NCI-H345 treated with DMSO at 0.1 percent for 48 hours (cell line): ENCODE measurements around the gene MARCHF6.
"Not testable (repeated sequence)": the region's sequence is repeated elsewhere in the genome, so short reads cannot be mapped to it uniquely, and the experiment has no call there.

ENCODE experiments used
- DNase-seq: peaks from one replicate; lab custom pipeline; 2025; ENCODE audit not compliant: unreplicated experiment; lab: John Stamatoyannopoulos, UW

The MARCHF6 gene, protein sequence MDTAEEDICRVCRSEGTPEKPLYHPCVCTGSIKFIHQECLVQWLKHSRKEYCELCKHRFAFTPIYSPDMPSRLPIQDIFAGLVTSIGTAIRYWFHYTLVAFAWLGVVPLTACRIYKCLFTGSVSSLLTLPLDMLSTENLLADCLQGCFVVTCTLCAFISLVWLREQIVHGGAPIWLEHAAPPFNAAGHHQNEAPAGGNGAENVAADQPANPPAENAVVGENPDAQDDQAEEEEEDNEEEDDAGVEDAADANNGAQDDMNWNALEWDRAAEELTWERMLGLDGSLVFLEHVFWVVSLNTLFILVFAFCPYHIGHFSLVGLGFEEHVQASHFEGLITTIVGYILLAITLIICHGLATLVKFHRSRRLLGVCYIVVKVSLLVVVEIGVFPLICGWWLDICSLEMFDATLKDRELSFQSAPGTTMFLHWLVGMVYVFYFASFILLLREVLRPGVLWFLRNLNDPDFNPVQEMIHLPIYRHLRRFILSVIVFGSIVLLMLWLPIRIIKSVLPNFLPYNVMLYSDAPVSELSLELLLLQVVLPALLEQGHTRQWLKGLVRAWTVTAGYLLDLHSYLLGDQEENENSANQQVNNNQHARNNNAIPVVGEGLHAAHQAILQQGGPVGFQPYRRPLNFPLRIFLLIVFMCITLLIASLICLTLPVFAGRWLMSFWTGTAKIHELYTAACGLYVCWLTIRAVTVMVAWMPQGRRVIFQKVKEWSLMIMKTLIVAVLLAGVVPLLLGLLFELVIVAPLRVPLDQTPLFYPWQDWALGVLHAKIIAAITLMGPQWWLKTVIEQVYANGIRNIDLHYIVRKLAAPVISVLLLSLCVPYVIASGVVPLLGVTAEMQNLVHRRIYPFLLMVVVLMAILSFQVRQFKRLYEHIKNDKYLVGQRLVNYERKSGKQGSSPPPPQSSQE

GRCh38 chr5:10353241-10354047 is at the start of gene MARCHF6:
TSS of gene MARCHF6 (plus strand) at chr5:10353695. CDS start at chr5:10353899, 204 bp downstream.
- DNase-seq, result peak; percentile 87

DNA sequence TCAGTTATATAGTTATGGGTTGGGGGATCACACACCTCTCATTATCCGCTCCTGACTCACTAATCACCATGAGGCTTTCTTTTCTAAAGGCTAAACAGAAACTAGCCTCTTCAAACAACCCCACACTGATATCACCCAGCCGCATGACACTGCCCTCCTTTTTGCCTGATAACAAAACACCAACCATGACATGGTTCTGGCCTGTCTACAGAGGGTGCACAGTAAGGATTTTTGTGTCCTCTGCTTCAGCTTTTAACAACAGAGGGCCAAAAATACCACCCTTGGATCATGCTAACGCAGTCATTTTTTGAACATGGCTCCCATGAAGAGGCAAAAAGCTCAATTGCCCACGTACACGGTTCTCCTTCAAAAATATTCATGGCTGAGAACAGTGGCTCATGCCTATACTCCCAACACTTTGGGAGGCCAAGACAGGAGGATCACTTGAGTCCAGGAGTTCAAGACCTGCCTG is 49.8 kb upstream of the MARCHF6 start:
- DNase-seq, result no peak

DNA sequence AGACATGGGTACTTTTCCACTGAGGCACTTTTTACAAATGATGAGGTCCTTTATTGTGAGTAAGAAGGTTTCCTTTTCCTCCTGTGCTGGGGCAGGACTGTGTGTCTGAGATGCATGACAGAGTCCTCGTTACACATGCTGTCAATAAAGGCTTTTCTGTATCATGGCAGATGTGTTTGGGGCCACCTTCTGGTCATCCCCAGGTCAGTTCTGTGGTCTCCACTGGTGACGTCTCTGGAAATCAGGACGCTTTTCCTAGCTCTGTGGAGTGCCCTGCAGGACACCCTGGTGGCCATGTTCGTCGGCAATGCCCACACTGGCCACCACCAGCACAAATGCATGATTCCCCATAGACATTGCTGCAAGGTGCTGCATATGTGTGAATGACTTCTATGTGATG is 48.6 kb upstream of the MARCHF6 start:
- no peak for DNase-seq

GRCh38 chr5:10306114-10306513 is 47.4 kb upstream of the MARCHF6 start:
- no peak for DNase-seq

DNA sequence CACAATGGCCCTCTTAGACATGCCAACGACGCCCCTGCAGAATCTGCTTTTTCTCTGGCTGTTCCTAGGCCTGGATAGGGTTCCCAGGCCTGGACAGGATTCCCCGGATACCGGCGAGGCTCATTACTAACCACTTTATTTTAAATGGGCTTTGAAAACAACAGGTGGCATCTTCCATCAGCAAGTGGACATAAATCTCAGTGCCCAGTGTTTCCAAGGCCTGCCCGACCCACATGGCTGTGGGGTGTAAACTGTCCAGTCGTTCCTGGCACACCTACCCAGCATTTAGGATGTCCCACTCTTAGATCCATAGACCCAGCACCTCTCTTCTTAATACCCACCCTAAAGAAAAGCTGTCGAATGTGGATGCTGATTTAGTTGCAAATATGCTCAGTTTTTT is 46.7 kb upstream of the MARCHF6 start:
- no peak for DNase-seq

DNA sequence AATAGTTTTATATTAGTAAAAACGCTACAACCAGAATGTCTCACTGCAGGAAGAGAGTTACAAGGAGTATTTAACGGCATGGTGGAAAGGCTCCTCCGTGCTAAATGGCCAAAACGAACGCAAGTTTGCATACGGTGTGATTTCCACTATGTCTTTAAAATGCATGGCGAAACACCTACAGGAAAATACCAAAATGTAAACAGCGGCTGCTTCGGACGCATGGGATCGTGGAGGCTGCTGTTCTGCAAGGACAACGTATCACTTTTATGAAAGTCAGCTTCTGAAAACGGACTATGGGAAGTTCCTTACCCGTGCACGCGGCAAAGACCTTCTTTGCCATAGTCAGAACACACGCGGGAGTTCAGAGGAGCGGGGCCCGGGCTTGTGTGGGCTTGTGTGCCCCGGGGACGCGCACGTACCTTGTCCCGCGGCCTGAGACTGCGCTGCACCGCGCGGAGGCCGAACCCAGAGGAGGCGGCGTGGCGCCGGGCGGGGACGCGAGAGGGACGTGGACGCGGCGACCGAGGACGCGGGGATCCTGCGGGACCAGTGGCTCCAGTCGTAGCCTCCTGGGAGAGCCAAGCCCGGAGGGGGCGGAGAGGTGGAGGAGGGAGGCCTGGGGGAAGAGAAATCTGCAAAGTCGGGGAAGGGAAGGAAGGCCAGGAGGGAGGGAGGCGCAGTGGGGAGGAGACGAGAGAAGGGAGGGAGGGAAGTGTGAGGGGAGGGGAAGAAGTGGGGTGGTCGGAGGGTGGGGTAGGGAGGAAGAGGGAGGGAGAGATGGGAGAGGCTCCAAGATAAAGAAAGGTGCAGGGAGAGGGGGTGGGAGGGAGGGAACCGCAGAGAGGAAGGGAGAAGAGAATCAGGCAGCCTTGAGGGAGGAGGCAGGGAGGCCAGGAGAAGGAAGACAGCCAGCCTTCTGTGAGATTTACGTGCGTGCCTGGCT is 46.0 kb upstream of the MARCHF6 start, which contains the start of gene CMBL:
CMBL (minus strand) TSS at position 697 of the 943 bp plus-strand sequence. CDS start 17,140 bp downstream, outside the sequence.
- no peak for DNase-seq

GRCh38 chr5:10308844-10309243 is 44.7 kb upstream of the MARCHF6 start:
- no peak for DNase-seq

DNA sequence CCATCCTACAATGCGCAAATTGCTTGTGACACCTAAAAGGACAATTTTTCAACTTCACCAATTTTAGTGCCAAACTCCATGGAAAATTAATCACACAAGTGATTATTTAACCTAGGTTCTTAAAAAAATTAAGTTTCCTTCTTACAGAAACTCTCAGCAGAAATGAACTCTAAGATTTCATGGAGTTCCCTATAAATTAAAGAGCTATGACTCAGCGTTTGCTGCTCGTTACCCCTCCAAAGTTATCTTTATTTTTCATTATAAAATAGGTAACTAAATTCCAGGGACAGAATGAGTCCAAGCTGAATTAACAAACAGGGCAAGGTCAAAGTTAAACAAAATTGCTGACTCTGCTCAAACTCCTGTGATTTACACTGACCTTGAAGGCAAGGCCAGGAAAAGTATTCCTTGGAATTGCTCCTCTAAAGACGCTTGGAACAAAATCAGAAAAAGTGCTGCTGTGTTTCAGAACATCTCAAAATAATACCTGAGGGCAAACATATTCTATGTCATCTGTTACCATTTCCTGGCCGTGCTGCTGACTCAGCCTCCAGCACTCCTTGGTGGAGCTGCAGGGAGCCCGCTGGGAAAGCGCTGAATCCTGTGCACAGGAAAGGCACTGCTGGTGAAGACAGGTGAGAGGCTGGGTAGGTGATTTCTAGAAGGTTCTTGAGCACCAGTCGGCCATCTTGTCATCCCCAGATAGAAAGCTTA is 43.3 kb upstream of the MARCHF6 start:
- no peak for DNase-seq

DNA sequence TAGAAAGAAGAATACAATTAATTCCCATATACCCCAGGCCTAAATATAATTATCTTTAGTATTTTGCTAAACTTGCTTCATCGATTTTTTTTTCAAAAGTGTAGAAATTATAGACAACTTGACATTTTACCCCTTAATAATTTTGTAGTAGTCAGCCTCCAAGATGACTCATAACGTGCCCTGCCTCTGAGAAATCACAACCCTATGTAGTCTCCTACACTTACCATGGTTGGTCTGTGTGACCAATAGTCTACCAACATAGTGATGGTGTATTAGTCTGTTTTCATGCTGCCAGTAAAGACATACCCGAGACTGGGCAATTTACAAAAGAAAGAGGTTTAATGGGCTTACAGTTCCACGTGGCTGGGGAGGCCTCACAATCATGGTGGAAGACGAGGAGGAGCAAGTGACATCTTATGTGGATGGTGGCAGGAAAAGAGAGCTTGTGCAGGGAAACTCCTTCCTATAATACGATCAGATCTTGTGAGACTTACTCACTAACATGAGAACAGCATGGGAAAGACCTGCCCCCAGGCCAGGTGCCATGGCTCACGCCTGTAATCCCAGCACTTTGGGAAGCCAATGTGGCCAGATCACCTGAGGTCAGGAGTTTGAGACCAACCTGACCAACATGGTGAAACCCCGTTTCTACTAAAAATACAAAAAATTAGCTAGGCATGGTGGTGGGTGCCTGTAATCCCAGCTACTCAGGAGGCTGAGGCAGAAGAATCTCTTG is 42.5 kb upstream of the MARCHF6 start:
- not testable (repeated sequence) for DNase-seq

- DNase-seq, result no peak
These were observed 41.7 kb upstream of the MARCHF6 start for GRCh38 chr5:10311595-10312425.

DNA sequence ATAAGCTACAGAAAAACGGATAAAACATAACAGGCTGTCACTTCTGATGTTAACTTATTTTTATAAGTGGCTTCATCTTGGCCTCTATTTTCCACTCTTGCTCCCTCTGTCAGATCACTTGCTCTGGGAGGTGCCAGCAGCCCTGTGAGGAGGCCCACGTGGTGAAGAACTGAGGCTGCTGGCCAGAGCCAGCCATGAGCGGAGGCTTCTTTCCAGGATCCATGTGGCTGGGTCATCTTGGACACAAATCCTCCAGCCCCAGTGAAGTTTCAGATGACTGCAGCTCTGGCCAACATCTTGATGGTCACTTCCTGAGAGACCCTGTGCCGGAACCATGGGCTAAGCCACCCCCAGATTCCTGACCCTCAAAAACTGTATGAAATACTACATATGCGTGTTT is 38.3 kb upstream of the MARCHF6 start:
- DNase-seq, result no peak

- DNase-seq, result no peak
These were observed 37.5 kb upstream of the MARCHF6 start for GRCh38 chr5:10315824-10316509.

- DNase-seq, result no peak
These were observed 35.4 kb upstream of the MARCHF6 start for GRCh38 chr5:10317825-10318682.

DNA sequence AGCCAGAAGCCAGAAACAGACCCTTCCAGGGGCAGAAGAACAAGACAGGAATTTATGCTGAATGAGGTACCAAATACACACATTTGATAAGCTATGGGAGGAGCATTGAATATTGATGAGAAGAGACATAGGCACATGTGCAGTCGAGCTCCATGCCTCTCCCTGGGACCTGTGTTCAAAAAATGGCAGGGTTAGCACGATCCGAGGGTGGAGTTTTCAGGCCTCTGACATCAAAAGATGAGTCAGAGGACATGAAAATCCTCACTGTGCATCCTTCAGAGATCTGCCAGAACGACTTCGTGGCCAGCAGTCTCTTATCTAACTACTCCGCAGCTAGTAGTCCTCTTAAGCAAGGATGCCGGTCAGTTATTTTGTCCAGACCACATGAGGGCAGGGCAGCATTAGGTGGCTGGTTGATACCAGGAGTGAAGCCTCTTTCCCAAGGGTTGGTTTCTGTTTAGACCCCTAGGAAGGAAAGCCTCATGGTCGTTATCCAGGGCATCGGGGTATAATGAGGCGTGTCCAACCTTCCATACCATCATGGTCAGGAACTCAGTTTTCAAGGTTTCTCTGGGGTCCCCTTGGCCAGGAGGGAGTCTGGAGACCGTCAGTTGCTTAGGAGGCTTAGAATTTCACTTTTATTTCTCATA is 34.2 kb upstream of the MARCHF6 start:
- no peak for DNase-seq

GRCh38 chr5:10320793-10321192 is 32.7 kb upstream of the MARCHF6 start:
- no peak for DNase-seq

- DNase-seq, result no peak
These were observed 31.6 kb upstream of the MARCHF6 start for GRCh38 chr5:10321882-10322281.
